Heart right ventricle (tissue), 16 donors: ENCODE data around the gene MIB1. TPM values are rescaled to one million over a fixed set of nuclear protein-coding genes. Genes with fewer than 3 reads are reported as not detected.
"Not testable (repeated sequence)": the region's sequence is repeated elsewhere in the genome, so short reads cannot be mapped to it uniquely, and the experiment has no call there.

Source experiments
- ATAC-seq, 8 donors: fragments of 200-7000 bp; cut with Tn5 transposase; one replicate each; pipeline ENCODE4 v1.9.1; 2020; ENCODE audit warnings: mild to moderate bottlenecking in 8 of 8, moderate library complexity in 8 of 8, moderate number of reproducible peaks in 1 of 8
- DNase-seq, 2 donors: peaks; one replicate each; pipeline ENCODE4 v3.0.0-alpha.2; 2020
- H3K27ac ChIP-seq, 10 donors: fragments of 200-600 bp; sonication (generic) in 2 of 10; one replicate each; pipeline versions ENCODE4 v1.5.0 to v1.8.0; 2020 to 2022; ENCODE audit warnings: mild to moderate bottlenecking in 3 of 10
- H3K27me3 ChIP-seq, 7 donors: fragments of 200-600 bp; one replicate each; pipeline ENCODE4 v1.8.0; 2021 to 2022; ENCODE audit warnings: mild to moderate bottlenecking in 2 of 7
- H3K36me3 ChIP-seq, 9 donors: fragments of 200-600 bp; sonication (generic) in 1 of 9; one replicate each; pipeline versions ENCODE4 v1.5.0 to v1.8.0; 2020 to 2022; ENCODE audit warnings: mild to moderate bottlenecking in 2 of 9
- H3K4me1 ChIP-seq, 9 donors: fragments of 200-600 bp; sonication (generic) in 1 of 9; one replicate each; pipeline versions ENCODE4 v1.5.0 to v1.8.0; 2020 to 2022; ENCODE audit warnings: mild to moderate bottlenecking in 4 of 9
- H3K4me3 ChIP-seq, 10 donors: fragments of 200-600 bp; sonication (generic) in 2 of 10; one replicate each; pipeline versions ENCODE4 v1.5.0 to v1.8.0; 2020 to 2022; ENCODE audit warnings: mild to moderate bottlenecking in 7 of 10, moderate library complexity in 2 of 10
- H3K9me3 ChIP-seq, 11 donors: fragments of 200-600 bp in 10 of 11; sonication (generic) in 2 of 11; one replicate each; pipeline versions ENCODE4 v1.5.0 to v1.8.0; 2013 to 2022; ENCODE audit warnings: mild to moderate bottlenecking in 2 of 11, control low read depth in 1 of 11, moderate library complexity in 1 of 11
- CTCF ChIP-seq, 9 donors: fragments of 200-600 bp; sonication (generic) in 2 of 9; IDR thresholded peaks; one replicate each; pipeline versions ENCODE4 v1.5.0 to v1.8.0; 2021 to 2022; ENCODE audit warnings: antibody characterized with exemption in 9 of 9, mild to moderate bottlenecking in 5 of 9, moderate library complexity in 1 of 9
- WGBS, 2 donors: extraction: QIAGEN DNeasy Blood & Tissue Kit; methylation state at CpG; one replicate each; pipeline ENCODE4 v1.1.7; 2013; ENCODE audit warnings: inconsistent platforms in 1 of 2; 5-methylcytosine and 5-hydroxymethylcytosine counted together
- intact Hi-C, 10 donors: fragments of 100-400 bp; cut with DNase I; formaldehyde crosslinking; loops; one replicate each; pipeline versions ENCODE4 v1.11.1 to v1.14.2; 2022
- polyA plus RNA-seq, 2 donors: library from polyadenylated mRNA; stranded (reverse); fragments of 200-250 nt; gene quantifications; one replicate each; pipeline ENCODE4 v1.2.3, GENCODE V29; 2013
- total RNA-seq, 10 donors: library from RNA; stranded (reverse); fragmentation: NEBNext Ultra II Directional in 3 of 10; extraction: Animal tissue kit (Norgen Biotek cat#: 25700) in 3 of 10; gene quantifications; one replicate each; pipeline versions ENCODE4 v1.2.1 to v1.2.4, GENCODE V29; 2021 to 2023
- donor health status: Arrhythmogenic right ventricular cardiomyopathy.
- donor health status: ischemic (EF 13 %, LVEDD 7.1; RV severe dilation, severe dysfunction).
- donor health status: healthy with polysubstance abuse.
- donor health status: DM: no; HTN: yes; CAD: no.
- donor health status: DM: no; HTN: no; CAD: no.
- donor health status: ischemic (EF 25% LVEDD 6.9; RV normal size, moderate dysfunction).
- donor health status: ischemic (EF 25% LVEDD 5.7; RV mildly dilated, moderate dysfunction).
- donor health status: healthy.
- donor health status: DM: yes; HTN: yes; CAD: no.
- donor health status: Ischemic cardiomyopathy.
- donor health status: ischemic (EF 35%, LVEDD 5.7; RV mildly dilated, moderate dysfunction).
- donor health status: nonischemic (EF 11% LVEDD 7.7; RV severe dilation, severe dysfunction).
- donor health status: DM: yes; HTN: yes; CAD: no.
- donor health status: PGD.
- donor health status: ischemic (EF 29% LVEDD 5.4; RV normal size, mild dysfunction).
- donor health status: nonischemic (EF 23%, LVEDD 6.1; RV moderate dilation, normal function).

The MIB1 gene
- total and polyA plus RNA-seq, 12 donors, result 3.7 to 32.2 (median 25.0) TPM

- ATAC-seq, result no peak
- Histone ChIP-seq H3K36me3 (peaks cover 0 to 98% (median 56%) of the 10 kb centered on the region in 9 donors), H3K9me3 (peaks cover 0 to 29% (median 10%) of the 10 kb centered on the region in 11 donors), H3K4me3 (no peak overlapping the region), H3K27ac (no peak overlapping the region), H3K4me1 (no peaks in the 10 kb centered on the region), H3K27me3 (no peaks in the 10 kb centered on the region)
- intact Hi-C loops, result loop anchor here in 1 of 10 donors (10.0 kb wide), 1 partner anchor 58 kb away; no protein-coding TSS in a partner anchor
- DNase-seq, result no peak
- no peak for TF ChIP-seq CTCF (IDR thresholded peaks at IDR 0.05)
These were observed 45.9 kb downstream of the MIB1 start for GRCh38 chr18:21786526-21786925.

DNA sequence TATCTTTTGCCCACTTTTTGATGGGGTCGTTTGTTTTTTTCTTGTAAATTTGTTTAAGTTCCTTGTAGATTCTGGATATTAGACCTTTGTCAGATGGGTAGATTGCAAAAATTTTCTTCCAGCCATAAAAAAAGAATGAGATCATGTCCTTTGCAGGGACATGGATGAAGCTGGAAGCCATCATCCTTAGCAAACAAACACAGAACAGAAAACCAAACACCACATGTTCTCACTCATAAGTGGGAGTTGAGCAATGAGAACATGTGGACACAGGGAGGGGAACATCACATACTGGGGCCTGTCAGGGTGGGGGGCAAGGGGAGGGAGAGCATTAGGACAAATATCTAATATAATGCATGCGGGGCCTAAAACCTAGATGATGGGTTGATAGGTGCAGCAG is 55.5 kb downstream of the MIB1 start:
- H3K27ac ChIP-seq, intact Hi-C loops: not testable (repeated sequence)
- 88 to 91% methylated on average over 2 of the region's 2 CpGs for WGBS, 2 donors

DNA sequence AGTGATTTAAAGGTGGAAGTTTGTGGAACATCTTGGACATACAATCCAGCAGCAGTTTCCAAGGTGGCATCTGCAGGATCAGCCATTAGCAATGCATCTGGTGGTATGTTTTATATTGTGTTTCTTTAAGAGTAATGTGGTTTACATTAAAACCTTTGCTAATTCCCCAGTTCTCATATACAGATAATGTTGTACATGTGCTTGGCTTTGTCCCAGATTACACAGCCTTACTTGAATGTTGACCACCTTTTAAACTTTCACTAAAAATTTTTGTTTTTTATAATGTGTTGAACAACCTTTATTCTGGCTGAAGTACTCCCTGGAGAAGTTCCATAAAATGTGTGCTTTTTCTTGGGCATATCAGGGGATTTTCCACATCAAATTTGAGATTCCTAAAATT is 57.5 kb downstream of the MIB1 start:
- Histone ChIP-seq H3K27me3 (no peaks in the 10 kb centered on the region), H3K9me3 (no peaks in the 10 kb centered on the region), H3K4me1 (peaks cover 0 to 19% (median 9%) of the 10 kb centered on the region in 9 donors), H3K27ac (peak overlapping the region in 2 of 10 donors; percentile 37 to 45), H3K4me3 (no peak overlapping the region), H3K36me3 (peaks cover 0 to 37% (median 0%) of the 10 kb centered on the region in 9 donors)
- TF ChIP-seq CTCF (IDR thresholded peaks at IDR 0.05), result no peak
- intact Hi-C loops, result no loop called here
- ATAC-seq, result no peak
- DNase-seq, result no peak

More for the DNA sequence above, 55.5 kb downstream of the MIB1 start:
- DNase-seq, H3K4me3 ChIP-seq, ATAC-seq, H3K9me3 ChIP-seq, H3K27me3 ChIP-seq: not testable (repeated sequence)
- peaks cover 0 to 19% (median 9%) of the 10 kb centered on the region in 9 donors for H3K4me1 ChIP-seq
- H3K36me3 ChIP-seq, result peaks cover 0 to 45% (median 0%) of the 10 kb centered on the region in 9 donors

- Histone ChIP-seq H3K4me3 (no peak overlapping the region), H3K9me3 (no peaks in the 10 kb centered on the region), H3K27me3 (no peaks in the 10 kb centered on the region), H3K27ac (no peak overlapping the region), H3K4me1 (peaks cover 0 to 19% (median 13%) of the 10 kb centered on the region in 9 donors), H3K36me3 (peaks cover 0 to 53% (median 9%) of the 10 kb centered on the region in 9 donors)
- no peak for ATAC-seq
- DNase-seq, result no peak
- no peak for TF ChIP-seq CTCF (IDR thresholded peaks at IDR 0.05)
- intact Hi-C loops, result no loop called here
These were observed 59.1 kb downstream of the MIB1 start for GRCh38 chr18:21799721-21800120.

DNA sequence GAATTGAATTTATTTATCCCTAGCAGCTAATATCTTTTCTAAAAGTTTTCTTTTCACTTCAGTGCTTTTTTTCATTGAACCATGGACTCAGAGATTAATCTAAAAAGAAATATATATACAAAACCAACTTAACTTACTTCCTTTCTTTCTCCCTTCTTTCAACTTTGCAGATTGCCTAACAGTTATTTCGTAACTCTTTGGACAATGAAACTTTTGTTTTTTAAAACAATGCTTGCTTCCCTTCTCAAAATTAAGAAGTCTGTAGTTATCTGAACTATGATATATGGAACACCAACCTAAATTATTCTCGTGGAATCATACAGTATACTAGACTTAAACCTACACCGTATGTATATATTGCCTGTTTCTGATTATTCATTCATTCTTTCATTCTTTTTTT is 62.9 kb downstream of the MIB1 start:
- no peak for TF ChIP-seq CTCF (IDR thresholded peaks at IDR 0.05)
- DNase-seq, result no peak
- Histone ChIP-seq H3K36me3 (peaks cover 0 to 86% (median 23%) of the 10 kb centered on the region in 9 donors), H3K27me3 (no peaks in the 10 kb centered on the region), H3K9me3 (no peaks in the 10 kb centered on the region), H3K4me1 (peaks cover 0 to 14% (median 9%) of the 10 kb centered on the region in 9 donors), H3K27ac (peak overlapping the region in 1 of 10 donors; percentile 32), H3K4me3 (no peak overlapping the region)
- intact Hi-C loops, result no loop called here
- no peak for ATAC-seq
- WGBS, 2 donors, result 84 to 90% methylated on average over 3 of the region's 3 CpGs
